ENCODE data around the gene CYP26B1. TPM values are rescaled to one million over a fixed set of nuclear protein-coding genes. Genes with fewer than 3 reads are reported as not detected.

The CYP26B1 gene
- polyA plus RNA-seq, 3 donors: not detected

- H3K9me3 Mint-ChIP-seq: no peaks in the 10 kb centered on the region
- H3K9ac ChIP-seq (ENCODE audit: insufficient read depth, low read length, poor library complexity, severe bottlenecking): no peak overlapping the region
- no peak overlapping the region for H3K4me2 ChIP-seq (replicated peaks; ENCODE audit: extremely low read depth, low read length, poor library complexity, severe bottlenecking)
- WGBS (ENCODE audit: insufficient coverage): 100% methylated on average over 1 of the region's 8 CpGs
- H4K20me1 ChIP-seq (ENCODE audit: insufficient read depth, low read length): no peaks in the 10 kb centered on the region
- H3K27me3 ChIP-seq (ENCODE audit: control insufficient read depth in 2 of 2, insufficient read depth in 2 of 2, low read length in 2 of 2): peaks cover 2 to 11% of the 10 kb centered on the region in 2 donors
- H3K27ac ChIP-seq (ENCODE audit: low read depth in 1 of 2, low read length in 2 of 2): no peak overlapping the region
- H3K27ac Mint-ChIP-seq: no peak overlapping the region
- H3K4me3 ChIP-seq (replicated peaks in 1 of 3; ENCODE audit: low read depth in 2 of 3, low read length in 3 of 3): no peak overlapping the region
- no peaks in the 10 kb centered on the region for H3K79me2 ChIP-seq (ENCODE audit: insufficient read depth, low read length)
- no peaks in the 10 kb centered on the region for H3K4me1 ChIP-seq (ENCODE audit: control insufficient read depth in 1 of 2, insufficient read depth in 2 of 2, low read length in 2 of 2)
- no peak overlapping the region for H3K4me3 Mint-ChIP-seq
- no peak for TF ChIP-seq CTCF (IDR thresholded peaks at IDR 0.05)
- peaks cover 16 to 38% (median 29%) of the 10 kb centered on the region in 3 donors for H3K27me3 Mint-ChIP-seq (ENCODE audit: low read depth in 3 of 3)
- H2AFZ ChIP-seq (ENCODE audit: insufficient read depth, low read depth, low read length, poor library complexity, severe bottlenecking): no peak overlapping the region
- DNase-seq: no peak
- H3K36me3 ChIP-seq (replicated peaks in 1 of 2; ENCODE audit: control insufficient read depth in 1 of 2, insufficient read depth in 2 of 2, low read length in 2 of 2): no peaks in the 10 kb centered on the region
- no peaks in the 10 kb centered on the region for H3K9me3 ChIP-seq (replicated peaks in 1 of 2; ENCODE audit: control insufficient read depth in 1 of 2, insufficient read depth in 1 of 2, low read length in 2 of 2)
- intact Hi-C loops (cut with micrococcal nuclease): loop anchor here in 1 of 2 donors (10.0 kb wide), 1 partner anchor 613 kb away; no protein-coding TSS in a partner anchor
- H3K36me3 Mint-ChIP-seq: no peaks in the 10 kb centered on the region
- H3K4me1 Mint-ChIP-seq: no peaks in the 10 kb centered on the region
Measured at GRCh38 chr2:72157871-72158771, 10.5 kb upstream of the CYP26B1 start.

- no peaks in the 10 kb centered on the region for H3K36me3 Mint-ChIP-seq
- Histone ChIP-seq H3K4me1 (ENCODE audit: control insufficient read depth in 1 of 2, insufficient read depth in 2 of 2, low read length in 2 of 2) (no peaks in the 10 kb centered on the region), H3K36me3 (replicated peaks in 1 of 2; ENCODE audit: control insufficient read depth in 1 of 2, insufficient read depth in 2 of 2, low read length in 2 of 2) (no peaks in the 10 kb centered on the region), H3K4me2 (replicated peaks; ENCODE audit: extremely low read depth, low read length, poor library complexity, severe bottlenecking) (no peak overlapping the region), H3K79me2 (ENCODE audit: insufficient read depth, low read length) (no peaks in the 10 kb centered on the region), H3K27me3 (ENCODE audit: control insufficient read depth in 2 of 2, insufficient read depth in 2 of 2, low read length in 2 of 2) (peaks cover under 1 to 15% of the 10 kb centered on the region in 2 donors), H3K9me3 (replicated peaks in 1 of 2; ENCODE audit: control insufficient read depth in 1 of 2, insufficient read depth in 1 of 2, low read length in 2 of 2) (no peaks in the 10 kb centered on the region), H3K4me3 (replicated peaks in 1 of 3; ENCODE audit: low read depth in 2 of 3, low read length in 3 of 3) (no peak overlapping the region), H3K9ac (ENCODE audit: insufficient read depth, low read length, poor library complexity, severe bottlenecking) (no peak overlapping the region), H2AFZ (ENCODE audit: insufficient read depth, low read depth, low read length, poor library complexity, severe bottlenecking) (no peak overlapping the region), H4K20me1 (ENCODE audit: insufficient read depth, low read length) (no peaks in the 10 kb centered on the region), H3K27ac (ENCODE audit: low read depth in 1 of 2, low read length in 2 of 2) (no peak overlapping the region)
- intact Hi-C loops (cut with micrococcal nuclease): loop anchor here in 1 of 2 donors (10.0 kb wide), 1 partner anchor 612 kb away; no protein-coding TSS in a partner anchor
- no peaks in the 10 kb centered on the region for H3K4me1 Mint-ChIP-seq
- no peaks in the 10 kb centered on the region for H3K9me3 Mint-ChIP-seq
- H3K27ac Mint-ChIP-seq: no peak overlapping the region
- WGBS (ENCODE audit: insufficient coverage): 88% methylated on average over 2 of the region's 2 CpGs
- TF ChIP-seq CTCF (IDR thresholded peaks at IDR 0.05): no peak
- DNase-seq: no peak
- H3K4me3 Mint-ChIP-seq: no peak overlapping the region
- H3K27me3 Mint-ChIP-seq (ENCODE audit: low read depth in 3 of 3): peaks cover 22 to 35% (median 31%) of the 10 kb centered on the region in 3 donors
Measured at GRCh38 chr2:72156872-72157271, 9.2 kb upstream of the CYP26B1 start.
